22Rv1 (cell line): ENCODE data around the gene CNTNAP2.

Experiments
- ZFX ChIP-seq: fragments of 450-650 bp; IDR thresholded peaks from 2 replicates; pipeline ENCODE4 v1.6.1; 2017; ENCODE audit warnings: antibody characterized with exemption, borderline replicate concordance
- TF ChIP-seq, protein P1 (sequence below): fragments of 450-650 bp; IDR thresholded peaks from 2 replicates; pipeline ENCODE4 v1.5.1; 2017; ENCODE audit warnings: mild to moderate bottlenecking

DNA sequence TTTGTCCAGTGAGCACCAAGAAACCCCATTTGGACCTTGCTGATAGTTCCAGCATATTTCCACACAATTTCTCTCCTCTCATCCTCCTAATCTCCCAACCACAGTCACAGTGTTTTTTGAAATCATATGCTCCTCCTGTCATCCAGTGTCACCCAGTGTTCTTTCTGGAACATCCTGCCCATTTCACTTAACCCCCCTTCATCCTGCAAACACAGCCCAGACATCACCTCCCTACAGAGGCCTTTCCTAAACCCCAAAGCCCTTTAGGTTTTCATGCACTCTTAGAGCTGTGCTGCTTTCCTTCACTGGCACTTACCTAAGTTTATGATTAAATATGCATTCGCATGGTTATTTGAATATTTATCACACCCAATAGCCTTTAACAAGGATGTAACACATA, 1316.0 kb downstream of the CNTNAP2 start:
- TF ChIP-seq, protein P1, sequence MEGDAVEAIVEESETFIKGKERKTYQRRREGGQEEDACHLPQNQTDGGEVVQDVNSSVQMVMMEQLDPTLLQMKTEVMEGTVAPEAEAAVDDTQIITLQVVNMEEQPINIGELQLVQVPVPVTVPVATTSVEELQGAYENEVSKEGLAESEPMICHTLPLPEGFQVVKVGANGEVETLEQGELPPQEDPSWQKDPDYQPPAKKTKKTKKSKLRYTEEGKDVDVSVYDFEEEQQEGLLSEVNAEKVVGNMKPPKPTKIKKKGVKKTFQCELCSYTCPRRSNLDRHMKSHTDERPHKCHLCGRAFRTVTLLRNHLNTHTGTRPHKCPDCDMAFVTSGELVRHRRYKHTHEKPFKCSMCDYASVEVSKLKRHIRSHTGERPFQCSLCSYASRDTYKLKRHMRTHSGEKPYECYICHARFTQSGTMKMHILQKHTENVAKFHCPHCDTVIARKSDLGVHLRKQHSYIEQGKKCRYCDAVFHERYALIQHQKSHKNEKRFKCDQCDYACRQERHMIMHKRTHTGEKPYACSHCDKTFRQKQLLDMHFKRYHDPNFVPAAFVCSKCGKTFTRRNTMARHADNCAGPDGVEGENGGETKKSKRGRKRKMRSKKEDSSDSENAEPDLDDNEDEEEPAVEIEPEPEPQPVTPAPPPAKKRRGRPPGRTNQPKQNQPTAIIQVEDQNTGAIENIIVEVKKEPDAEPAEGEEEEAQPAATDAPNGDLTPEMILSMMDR = no peak
- TF ChIP-seq ZFX = no peak
